NCI-H2081 (cell line): ENCODE measurements around the gene VAC14.

Experiments used
- DNase-seq, 2 experiments: peaks; one replicate each; lab custom pipeline; 2025; lab: John Stamatoyannopoulos, UW

Gene VAC14

GRCh38 chr16:70786020-70786755 is 14.8 kb downstream of the VAC14 start:
- DNase-seq, result no peak

DNA sequence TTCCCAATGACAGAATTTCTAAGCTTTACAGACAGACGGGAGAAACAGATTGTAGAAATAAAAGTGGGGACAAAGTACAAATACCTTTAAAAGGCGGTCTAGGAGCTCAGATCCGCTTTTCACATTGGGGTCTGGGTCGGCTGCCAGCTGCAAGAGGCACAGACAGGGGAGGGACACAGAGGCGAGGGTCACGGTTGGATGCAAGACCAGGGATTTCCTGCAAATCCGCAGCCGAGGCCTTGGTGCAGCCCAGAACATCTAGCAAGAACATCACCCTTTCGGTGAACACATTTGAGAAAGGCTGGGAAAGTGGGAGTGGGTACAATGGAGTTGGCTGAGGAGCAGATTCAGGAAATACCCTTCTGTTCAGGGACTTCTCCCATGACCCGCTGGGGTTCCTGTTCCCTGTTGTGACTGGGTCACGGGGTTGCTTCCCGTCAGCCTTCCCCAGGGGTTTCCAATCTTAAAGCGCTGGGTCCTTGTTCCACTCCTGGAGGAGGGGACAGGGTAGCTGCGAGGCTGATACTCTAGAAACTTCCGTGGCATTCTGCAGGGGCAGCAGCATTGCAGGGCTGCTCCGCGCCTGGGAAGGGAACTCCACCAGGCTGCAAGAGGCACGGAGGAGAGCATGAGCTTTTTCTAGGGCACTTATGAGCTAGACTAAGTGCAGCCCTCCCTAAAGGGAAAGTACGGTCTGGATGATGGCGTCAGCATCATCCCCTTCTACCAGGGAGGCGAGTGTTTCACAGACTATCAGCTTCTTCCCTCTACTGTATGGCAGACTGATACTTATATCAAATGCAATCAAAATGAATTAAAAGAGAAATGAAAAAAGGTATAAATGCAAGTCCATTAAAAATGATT is 16.0 kb downstream of the VAC14 start:
- no peak for DNase-seq

DNA sequence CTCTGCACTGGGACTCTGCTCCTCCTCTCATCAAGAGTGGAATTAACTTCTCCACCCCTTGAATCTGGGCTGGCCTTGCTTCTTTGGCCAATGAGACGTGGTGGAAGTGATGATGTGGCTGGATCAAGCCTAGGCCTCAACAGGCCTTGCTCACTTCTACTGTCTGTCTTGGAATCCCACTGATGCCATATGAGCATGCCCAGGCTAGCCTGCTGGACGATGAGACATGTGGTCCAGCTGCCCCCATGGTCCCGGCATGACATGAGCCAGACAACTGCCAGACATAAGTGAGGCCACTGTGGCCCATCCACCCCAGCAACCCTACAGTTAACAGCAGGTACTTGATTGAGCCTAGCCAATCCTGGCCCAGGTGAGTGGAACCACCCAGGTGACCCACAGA is 18.7 kb downstream of the VAC14 start:
- no peak for DNase-seq

- no peak for DNase-seq
Observed at GRCh38 chr16:70781800-70782199, 19.2 kb downstream of the VAC14 start.

DNA sequence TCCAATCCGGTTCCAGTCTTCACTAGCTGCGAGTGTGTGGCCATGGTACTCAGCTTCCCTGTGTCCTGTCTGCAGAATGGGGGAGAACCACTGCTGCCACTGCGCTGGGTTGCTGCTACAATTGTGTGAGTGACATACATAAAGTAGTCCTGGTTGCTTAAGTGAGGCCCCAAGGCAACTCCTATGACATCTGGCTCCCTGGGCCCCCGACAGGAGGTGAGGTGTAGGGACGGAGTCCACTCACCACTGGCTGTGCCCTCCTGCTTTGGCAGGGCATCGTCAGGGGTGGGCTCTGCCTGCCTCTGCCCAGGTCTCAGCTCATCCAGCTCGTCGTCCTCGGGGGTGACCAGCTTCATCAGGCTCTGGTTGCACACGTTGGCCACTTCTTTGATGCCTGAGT is 20.4 kb downstream of the VAC14 start:
- DNase-seq, result no peak

DNA sequence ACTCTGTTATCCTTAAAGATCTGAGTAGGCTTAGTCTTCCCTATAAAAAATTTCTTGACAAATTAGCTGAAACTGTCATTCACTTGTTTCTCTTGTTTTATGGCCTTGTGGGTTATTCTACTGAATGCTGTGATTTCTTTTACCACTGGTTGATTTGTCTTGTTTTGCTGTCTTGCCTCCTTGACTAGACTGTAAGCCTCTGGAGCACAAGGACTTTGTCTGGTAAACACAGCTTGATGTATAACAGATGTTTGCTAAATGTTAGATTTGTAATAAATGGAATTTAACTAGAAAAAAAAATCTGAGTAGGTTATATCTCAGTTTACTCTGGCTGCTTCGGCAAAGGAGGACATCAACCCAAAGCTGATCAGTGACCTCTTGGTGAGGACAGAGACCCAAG is 21.6 kb downstream of the VAC14 start:
- no peak for DNase-seq

DNA sequence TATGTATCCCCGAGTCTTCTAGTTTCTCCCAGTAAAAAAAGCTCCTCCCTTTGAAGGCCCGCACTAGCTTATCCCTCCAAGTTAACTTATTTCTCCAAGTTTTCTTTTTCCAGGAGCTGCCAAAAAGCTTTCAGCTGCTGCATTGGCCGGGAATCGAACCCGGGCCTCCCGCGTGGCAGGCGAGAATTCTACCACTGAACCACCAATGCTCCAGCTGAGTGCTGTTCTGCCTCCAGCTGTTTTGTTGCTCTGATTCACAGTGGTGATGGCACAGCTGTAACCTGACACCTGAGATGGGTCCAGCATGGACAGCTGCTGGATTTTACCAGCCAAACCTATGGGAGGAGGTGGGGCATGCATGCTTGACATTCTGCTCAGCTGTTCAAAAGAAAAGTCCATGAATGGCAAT is 22.1 kb downstream of the VAC14 start:
- peak in 1 of 2 experiments; percentile 19 for DNase-seq

DNA sequence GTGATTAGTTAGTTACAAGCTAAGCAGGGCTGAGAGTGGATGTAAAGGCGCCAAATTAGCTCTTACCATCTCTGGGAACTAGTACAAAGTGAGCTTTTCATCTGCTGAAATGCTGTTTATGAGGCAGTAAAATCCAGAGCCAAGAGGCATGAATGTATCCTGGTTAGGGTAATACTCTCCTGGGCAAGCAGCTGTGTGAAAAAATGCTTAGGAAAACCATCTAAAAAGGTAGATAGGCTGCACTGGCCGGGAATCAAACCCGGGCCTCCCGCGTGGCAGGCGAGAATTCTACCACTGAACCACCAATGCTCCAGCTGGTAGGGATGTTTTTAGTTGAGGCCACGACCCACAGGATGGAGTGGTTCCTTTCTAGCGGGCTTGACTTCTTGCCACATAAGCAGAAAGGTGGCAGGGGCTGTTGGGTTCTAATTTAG is 23.0 kb downstream of the VAC14 start:
- no peak for DNase-seq

- no peak for DNase-seq
Observed at GRCh38 chr16:70777496-70777895, 23.5 kb downstream of the VAC14 start.

- DNase-seq, result no peak
Observed at GRCh38 chr16:70775399-70775798, 25.6 kb downstream of the VAC14 start.

GRCh38 chr16:70774261-70774660 is 26.7 kb downstream of the VAC14 start:
- no peak for DNase-seq

DNA sequence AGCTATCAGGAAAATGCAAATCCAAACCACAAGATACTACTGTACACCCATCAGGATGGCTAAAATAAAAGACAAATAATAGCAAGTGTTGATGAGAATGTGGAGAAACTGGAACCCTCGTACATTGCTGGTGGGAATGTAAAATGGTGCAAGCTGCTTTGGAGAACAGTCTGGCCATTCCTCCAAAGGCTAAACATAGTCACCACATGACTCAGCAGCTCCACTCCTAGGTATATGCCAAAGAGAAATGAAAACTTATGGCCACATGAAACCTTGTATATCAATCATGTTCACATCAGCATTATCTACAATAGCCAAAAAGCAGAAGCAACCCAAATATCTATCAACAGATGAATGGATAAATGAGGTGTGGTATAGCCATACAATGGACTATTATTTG is 28.5 kb downstream of the VAC14 start:
- DNase-seq, result no peak

DNA sequence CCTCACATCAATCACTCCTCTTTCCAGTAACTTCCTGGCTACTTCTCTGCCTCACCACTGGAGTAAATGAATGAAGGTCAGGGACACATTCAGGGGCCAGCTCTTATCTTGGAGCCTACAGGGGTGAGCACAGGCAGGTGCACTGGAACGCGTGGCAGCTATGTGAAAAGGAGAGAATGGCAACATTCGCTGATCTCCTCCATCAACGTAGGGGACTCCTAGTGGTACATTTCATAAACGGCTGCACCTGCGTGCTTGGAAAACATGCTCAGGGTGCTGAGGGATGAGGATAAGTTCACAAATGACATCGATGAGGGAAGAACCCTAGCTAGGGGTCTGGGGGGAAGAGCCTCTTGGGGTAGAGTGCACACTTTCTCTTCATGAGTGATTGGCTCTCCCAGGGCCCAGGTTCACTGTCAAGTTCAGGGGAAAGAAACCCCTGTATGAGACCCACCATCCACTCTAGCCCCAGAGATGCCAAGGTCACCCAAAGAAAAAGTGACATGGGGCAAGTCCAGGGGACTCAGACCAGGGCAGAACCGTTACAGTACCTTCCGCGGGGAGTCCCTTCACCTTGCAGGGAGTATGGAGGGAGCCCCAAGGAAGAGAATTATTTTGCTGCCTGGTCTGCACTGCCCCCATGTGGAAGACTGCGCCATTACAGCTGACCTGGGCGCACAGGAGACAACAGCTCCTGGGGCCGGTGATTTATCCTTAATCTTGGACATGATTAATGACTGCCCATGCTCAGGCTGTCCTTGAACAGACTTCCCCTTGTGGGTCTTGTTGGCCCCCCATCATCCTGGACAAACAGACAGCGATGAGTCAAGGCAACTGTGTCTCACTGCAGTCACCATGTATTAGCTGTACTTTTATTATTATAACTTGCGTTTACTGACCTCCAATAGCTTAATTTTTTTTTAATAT is 30.1 kb downstream of the VAC14 start:
- peak in 1 of 2 experiments; percentile 35 for DNase-seq

DNA sequence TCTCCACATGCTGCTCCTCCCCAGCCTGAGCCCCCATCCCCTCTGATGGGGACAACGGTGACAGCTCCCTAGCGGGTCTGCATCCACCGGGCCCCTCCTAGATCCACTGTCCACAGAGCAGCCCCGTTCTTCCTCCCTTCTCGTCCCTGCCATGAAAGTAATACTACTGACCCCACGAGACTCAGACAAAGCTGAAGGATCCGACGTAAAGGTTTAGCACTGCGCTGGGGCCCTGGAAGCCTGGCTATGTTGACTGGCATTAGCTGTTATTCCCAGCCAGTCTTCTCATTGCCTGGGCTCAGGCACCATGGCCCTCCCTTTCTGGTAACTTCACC is 30.7 kb downstream of the VAC14 start:
- no peak for DNase-seq

DNA sequence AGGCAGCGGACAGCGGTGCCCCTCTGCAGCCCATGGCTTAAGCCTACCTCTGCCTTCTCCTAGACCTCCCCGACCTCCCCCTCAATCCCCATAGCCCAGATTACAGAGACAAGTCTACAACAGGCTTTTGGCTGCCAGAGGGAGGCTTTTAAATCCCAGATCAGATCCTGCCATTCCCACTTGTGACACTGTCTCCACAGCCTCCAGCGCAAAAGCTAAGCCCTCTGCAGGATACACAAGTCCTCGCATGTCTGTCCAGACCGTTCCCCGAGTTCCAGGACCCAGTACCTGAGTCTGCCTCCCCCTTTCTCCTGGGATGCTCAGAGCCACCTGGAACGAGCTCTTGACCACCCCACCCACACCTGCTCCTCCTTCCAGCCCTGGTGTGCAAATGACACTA is 31.2 kb downstream of the VAC14 start:
- DNase-seq, result no peak

GRCh38 chr16:70769131-70769530 is 31.8 kb downstream of the VAC14 start:
- no peak for DNase-seq

DNA sequence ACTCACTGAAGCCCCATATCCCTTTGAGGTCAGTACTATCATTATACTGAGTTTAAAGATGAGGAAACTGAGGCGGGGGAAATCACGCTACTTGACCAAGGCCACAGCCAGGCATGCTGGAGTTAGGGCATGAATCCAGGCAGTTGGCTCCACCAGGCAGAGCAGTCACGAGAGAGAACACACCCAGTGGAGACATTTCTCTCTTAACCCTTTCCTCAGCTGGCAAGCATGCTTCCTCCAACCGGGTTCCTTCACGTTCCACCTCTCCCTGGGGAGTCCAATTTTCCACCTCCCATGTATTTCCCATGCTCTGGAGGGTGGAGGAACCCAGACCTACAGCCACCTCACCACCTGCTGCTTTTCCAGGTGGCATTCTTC is 32.8 kb downstream of the VAC14 start:
- DNase-seq, result no peak

DNA sequence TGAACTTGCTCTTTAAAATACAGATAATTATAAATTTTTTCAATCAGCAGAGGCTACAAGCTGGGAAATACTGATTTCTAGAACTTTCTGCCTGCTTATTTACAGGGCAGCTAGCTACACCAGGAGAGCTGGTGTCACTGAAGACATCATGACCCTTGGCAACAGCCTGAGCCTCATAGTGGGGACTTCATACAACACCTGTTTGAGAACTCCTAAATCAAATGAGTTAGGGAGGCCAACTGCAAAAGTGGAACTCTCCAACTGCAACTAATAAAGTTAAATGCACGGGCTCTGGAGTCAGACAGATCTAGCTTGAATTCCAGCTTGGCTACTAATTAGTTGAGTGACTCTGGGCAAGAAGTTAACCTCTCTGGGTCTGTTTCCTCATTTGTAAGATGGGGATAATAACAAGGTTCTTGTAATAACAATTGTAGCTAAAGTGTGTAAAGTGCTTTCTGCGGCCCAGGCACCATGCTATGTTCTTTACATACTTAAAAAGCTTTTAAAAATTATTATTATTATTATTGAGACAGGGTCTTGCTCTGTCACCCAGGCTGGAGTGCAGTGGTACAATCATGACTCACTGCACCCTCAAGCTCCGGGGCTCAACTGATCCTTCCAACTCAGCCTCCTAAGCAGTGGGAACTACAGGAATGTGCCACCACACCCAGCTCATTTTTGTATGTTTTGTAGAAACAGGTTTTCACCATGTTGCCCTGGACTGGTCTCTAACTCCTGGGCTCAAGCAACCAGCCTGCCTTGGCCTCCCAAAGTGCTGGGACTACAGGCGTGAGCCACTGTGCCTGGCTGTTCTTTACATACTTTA is 33.4 kb downstream of the VAC14 start:
- DNase-seq, result no peak

GRCh38 chr16:70766658-70767057 is 34.3 kb downstream of the VAC14 start:
- no peak for DNase-seq

- DNase-seq, result no peak
Observed at GRCh38 chr16:70766176-70766575, 34.8 kb downstream of the VAC14 start.

DNA sequence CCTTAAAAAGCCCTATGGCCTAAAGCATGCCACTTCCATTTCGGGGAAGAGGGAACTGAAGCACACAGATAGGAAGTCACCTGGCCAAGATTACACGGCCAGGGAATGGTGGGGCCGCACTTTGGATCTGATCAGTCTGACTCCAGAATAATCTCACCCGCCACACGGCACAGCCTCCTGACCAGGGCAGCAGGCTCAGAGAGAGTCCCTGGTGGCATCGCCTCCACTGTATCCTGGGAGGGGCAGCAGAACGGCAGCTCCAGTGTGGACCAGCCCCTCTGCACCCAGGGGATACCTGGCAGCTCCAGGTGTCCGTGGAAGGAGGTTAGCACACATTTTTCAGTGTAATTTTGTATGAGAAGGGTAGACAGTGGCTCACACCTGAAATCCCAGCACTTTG is 35.5 kb downstream of the VAC14 start:
- no peak for DNase-seq

GRCh38 chr16:70764632-70765031 is 36.3 kb downstream of the VAC14 start:
- DNase-seq, result no peak
